HAP-1 (cell line): ENCODE measurements around the gene IL10RB.
"Not testable (repeated sequence)": the region's sequence is repeated elsewhere in the genome, so short reads cannot be mapped to it uniquely, and the experiment has no call there.

Experiments
- DNase-seq, 2 experiments: peaks; one replicate each; pipeline ENCODE4 v3.0.0-alpha.2; 2016 to 2020; ENCODE audit warnings: low spot score in 2 of 2
- H3K27me3 ChIP-seq: fragments of 250-450 bp; sonication (Bioruptor Pico); 2 replicates; pipeline ENCODE4 v1.5.1; 2020; ENCODE audit warnings: low read depth, mild to moderate bottlenecking, moderate library complexity
- H3K36me3 ChIP-seq: fragments of 250-450 bp; sonication (Bioruptor Pico); replicated peaks from 2 replicates; pipeline ENCODE4 v1.5.1; 2020; ENCODE audit warnings: mild to moderate bottlenecking
- H3K4me1 ChIP-seq: fragments of 250-450 bp; sonication (Bioruptor Pico); 2 replicates; pipeline ENCODE4 v1.5.1; 2020; ENCODE audit warnings: mild to moderate bottlenecking
- H3K4me3 ChIP-seq: fragments of 250-450 bp; sonication (Bioruptor Pico); 2 replicates; pipeline ENCODE4 v1.5.1; 2020; ENCODE audit warnings: mild to moderate bottlenecking, moderate library complexity
- H3K9me3 ChIP-seq: fragments of 250-450 bp; sonication (Bioruptor Pico); 2 replicates; pipeline ENCODE4 v1.5.1; 2020; ENCODE audit warnings: mild to moderate bottlenecking, moderate library complexity
- in situ Hi-C: fragments of 300-500 bp; cut with MboI; formaldehyde crosslinking; loops from 3 replicates; pipeline ENCODE4 v1.14.3; 2020; ENCODE audit warnings: low sequenced_read_pairs, inconsistent platforms, mixed read lengths

The IL10RB gene

GRCh38 chr21:33245289-33245918 is 20.8 kb upstream of the IL10RB start:
- Histone ChIP-seq H3K4me1 (no peaks in the 10 kb centered on the region), H3K27me3 (no peaks in the 10 kb centered on the region), H3K4me3 (no peak overlapping the region), H3K36me3 (peaks cover 43% of the 10 kb centered on the region), H3K9me3 (no peaks in the 10 kb centered on the region)
- DNase-seq, result no peak
- in situ Hi-C loops, result no loop called here

DNA sequence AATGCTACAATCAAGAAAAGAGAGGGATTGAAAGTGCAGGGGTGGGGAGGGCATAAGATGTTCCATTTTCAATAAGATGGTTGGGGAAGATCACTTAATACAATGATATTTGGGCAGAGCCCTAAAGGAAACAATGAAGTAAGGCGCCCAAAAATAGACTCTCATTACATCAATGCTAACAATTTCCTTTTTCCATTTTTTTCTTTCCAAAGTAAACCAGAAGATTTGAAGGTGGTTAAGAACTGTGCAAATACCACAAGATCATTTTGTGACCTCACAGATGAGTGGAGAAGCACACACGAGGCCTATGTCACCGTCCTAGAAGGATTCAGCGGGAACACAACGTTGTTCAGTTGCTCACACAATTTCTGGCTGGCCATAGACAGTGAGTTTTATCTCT is 19.7 kb upstream of the IL10RB start:
- no peaks in the 10 kb centered on the region for H3K9me3 ChIP-seq
- H3K4me3 ChIP-seq, result no peak overlapping the region
- in situ Hi-C loops, result no loop called here
- peaks cover 43% of the 10 kb centered on the region for H3K36me3 ChIP-seq
- no peaks in the 10 kb centered on the region for H3K4me1 ChIP-seq
- no peaks in the 10 kb centered on the region for H3K27me3 ChIP-seq
- no peak for DNase-seq

DNA sequence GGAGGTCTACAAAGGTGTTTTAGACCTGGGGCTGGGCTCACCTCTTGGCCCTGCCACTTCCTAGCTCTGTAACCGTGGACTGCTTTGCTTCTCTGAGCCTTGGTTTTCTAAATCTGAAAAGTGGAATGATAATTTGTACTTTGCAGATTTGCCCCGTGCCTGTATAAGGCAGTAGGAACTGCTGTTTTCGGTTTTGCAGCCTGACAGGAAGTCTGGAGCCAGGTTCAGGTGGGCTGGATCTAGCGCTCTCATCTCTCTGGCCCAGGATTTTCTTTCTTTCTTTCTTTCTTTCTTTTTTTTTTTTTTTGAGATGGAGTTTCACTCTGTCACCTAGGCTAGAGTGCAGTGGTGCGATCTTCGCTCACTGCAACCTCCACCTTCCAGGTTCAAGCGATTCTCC is 19.2 kb upstream of the IL10RB start:
- peaks cover 43% of the 10 kb centered on the region for H3K36me3 ChIP-seq
- no peak for DNase-seq
- in situ Hi-C loops, result no loop called here
- no peak overlapping the region for H3K4me3 ChIP-seq
- H3K9me3 ChIP-seq, result no peaks in the 10 kb centered on the region
- H3K27me3 ChIP-seq, result no peaks in the 10 kb centered on the region
- H3K4me1 ChIP-seq, result no peaks in the 10 kb centered on the region

DNA sequence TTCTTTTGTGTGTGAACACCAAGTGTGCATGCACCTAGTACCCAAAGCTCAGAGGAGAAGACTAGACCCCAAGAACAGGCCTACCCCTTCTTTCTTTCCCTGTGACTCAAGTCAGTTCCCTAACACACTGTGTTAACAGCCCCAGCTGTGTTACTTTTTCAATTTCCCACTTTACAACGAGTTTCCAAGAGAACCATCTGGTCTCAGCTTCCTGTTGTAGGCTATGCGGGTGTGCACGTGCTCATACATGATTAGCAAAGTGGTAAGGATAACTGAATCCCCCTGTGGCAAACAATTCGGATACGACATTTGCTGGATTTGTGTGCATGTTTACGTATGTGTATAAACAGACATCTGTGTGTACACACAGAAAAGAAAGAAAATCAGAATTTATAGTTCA is 18.6 kb upstream of the IL10RB start:
- H3K27me3 ChIP-seq, result no peaks in the 10 kb centered on the region
- in situ Hi-C loops, result no loop called here
- no peaks in the 10 kb centered on the region for H3K4me1 ChIP-seq
- no peaks in the 10 kb centered on the region for H3K9me3 ChIP-seq
- no peak for DNase-seq
- no peak overlapping the region for H3K4me3 ChIP-seq
- peaks cover 42% of the 10 kb centered on the region for H3K36me3 ChIP-seq

- H3K27me3 ChIP-seq, result no peaks in the 10 kb centered on the region
- H3K4me3 ChIP-seq, result no peak overlapping the region
- H3K4me1 ChIP-seq, result no peaks in the 10 kb centered on the region
- DNase-seq, result no peak
- peaks cover 44% of the 10 kb centered on the region for H3K36me3 ChIP-seq
- in situ Hi-C loops, result no loop called here
- H3K9me3 ChIP-seq, result no peaks in the 10 kb centered on the region
Observed at GRCh38 chr21:33249331-33250002, 16.7 kb upstream of the IL10RB start.

- peaks cover 33% of the 10 kb centered on the region for H3K36me3 ChIP-seq
- no peaks in the 10 kb centered on the region for H3K4me1 ChIP-seq
- no peaks in the 10 kb centered on the region for H3K27me3 ChIP-seq
- in situ Hi-C loops, result no loop called here
- no peak for DNase-seq
- H3K4me3 ChIP-seq, result no peak overlapping the region
- H3K9me3 ChIP-seq, result no peaks in the 10 kb centered on the region
Observed at GRCh38 chr21:33251119-33251518, 15.0 kb upstream of the IL10RB start.

DNA sequence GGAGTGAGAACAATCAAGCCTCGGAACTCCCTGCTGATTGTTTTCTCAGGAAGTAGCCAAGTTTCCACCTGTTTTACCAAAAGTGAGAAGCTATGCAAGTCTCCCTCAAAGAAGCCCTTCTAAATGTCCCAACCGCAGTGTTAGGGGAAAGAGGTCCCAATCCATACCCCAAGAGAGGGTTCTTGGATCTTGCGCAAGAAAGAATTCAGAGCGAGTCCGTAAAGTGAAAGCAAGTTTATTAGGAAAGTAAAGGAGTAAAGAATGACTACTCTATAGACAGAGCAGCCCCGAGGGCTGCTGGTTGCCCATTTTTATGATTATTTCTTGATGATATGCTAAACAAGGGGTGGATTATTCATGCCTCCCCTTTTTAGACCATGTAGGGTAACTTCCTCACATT is 12.8 kb upstream of the IL10RB start:
- H3K4me3 ChIP-seq, DNase-seq, H3K9me3 ChIP-seq, in situ Hi-C loops, H3K27me3 ChIP-seq, H3K4me1 ChIP-seq: not testable (repeated sequence)
- H3K36me3 ChIP-seq, result peaks cover 24% of the 10 kb centered on the region

GRCh38 chr21:33254766-33255165 is 11.4 kb upstream of the IL10RB start:
- Histone ChIP-seq H3K27me3 (no peaks in the 10 kb centered on the region), H3K4me3 (no peak overlapping the region), H3K9me3 (no peaks in the 10 kb centered on the region), H3K36me3 (peaks cover 15% of the 10 kb centered on the region), H3K4me1 (no peaks in the 10 kb centered on the region)
- in situ Hi-C loops, result no loop called here
- DNase-seq, result no peak

GRCh38 chr21:33255404-33255803 is 10.8 kb upstream of the IL10RB start:
- Histone ChIP-seq H3K4me1 (no peaks in the 10 kb centered on the region), H3K9me3 (no peaks in the 10 kb centered on the region), H3K4me3 (no peak overlapping the region), H3K27me3 (no peaks in the 10 kb centered on the region), H3K36me3 (peaks cover 15% of the 10 kb centered on the region)
- DNase-seq, result no peak
- in situ Hi-C loops, result no loop called here

DNA sequence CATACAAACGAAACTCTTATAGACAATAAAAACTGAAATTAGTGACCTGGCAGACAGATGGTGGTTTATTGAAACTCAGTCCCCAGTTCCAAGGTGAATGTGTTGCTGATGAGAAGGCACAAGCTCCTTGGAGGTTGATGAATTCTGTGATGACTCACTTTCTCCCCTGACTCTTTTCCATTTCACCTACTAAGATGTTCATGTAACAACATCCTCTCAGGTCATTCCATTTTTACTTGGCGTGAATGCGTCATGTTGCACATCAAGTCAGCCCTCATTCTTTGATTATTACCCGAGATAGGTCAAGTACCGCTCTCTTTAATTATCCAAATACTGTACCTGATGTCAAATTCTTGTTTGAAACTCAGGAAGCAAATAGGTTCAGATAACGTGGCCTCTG is 10.1 kb upstream of the IL10RB start:
- Histone ChIP-seq H3K27me3 (no peaks in the 10 kb centered on the region), H3K36me3 (peaks cover 15% of the 10 kb centered on the region), H3K4me1 (no peaks in the 10 kb centered on the region), H3K9me3 (no peaks in the 10 kb centered on the region), H3K4me3 (no peak overlapping the region)
- DNase-seq, result no peak
- in situ Hi-C loops, result no loop called here

DNA sequence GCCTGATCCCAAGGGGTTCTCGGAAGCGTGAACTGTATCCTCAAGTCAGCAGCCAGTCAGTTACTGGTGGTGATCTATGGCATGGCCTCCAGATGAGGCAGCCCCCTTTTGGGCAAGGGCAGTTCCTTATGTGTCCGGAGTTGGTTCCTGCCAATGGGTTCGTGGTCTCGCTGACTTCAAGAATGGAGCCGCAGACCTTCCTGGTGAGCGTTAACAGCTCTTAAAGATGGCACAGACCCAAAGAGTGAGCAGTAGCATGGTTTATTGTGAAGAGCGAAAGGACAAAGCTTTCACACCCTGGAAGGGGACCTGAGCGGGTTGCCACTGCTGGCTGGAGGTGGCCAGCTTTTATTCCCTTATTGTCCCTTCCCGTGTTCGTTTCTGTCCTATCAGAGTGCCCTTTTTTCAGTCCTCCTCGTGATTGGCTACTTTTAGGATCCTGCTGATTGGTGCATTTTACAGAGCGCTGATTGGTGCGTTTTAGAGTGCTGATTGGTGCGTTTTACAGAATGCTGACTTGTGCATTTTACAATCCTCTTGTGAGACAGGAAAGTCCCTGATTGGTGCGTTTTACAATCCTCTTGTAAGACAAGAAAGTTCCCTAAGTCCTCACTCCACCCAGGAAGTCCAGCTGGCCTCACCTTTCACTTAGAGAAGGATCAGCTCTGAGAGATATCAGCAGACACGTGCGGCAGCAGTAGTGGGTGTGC is 8.9 kb upstream of the IL10RB start:
- Histone ChIP-seq H3K27me3 (no peaks in the 10 kb centered on the region), H3K36me3 (peaks cover 15% of the 10 kb centered on the region), H3K9me3 (no peaks in the 10 kb centered on the region), H3K4me1 (no peaks in the 10 kb centered on the region), H3K4me3 (no peak overlapping the region)
- in situ Hi-C loops, result no loop called here
- no peak for DNase-seq

- no peak for DNase-seq
- no peaks in the 10 kb centered on the region for H3K9me3 ChIP-seq
- in situ Hi-C loops, result no loop called here
- no peaks in the 10 kb centered on the region for H3K4me1 ChIP-seq
- H3K27me3 ChIP-seq, result no peaks in the 10 kb centered on the region
- no peak overlapping the region for H3K4me3 ChIP-seq
- peaks cover 8% of the 10 kb centered on the region for H3K36me3 ChIP-seq
Observed at GRCh38 chr21:33258475-33258874, 7.7 kb upstream of the IL10RB start.

DNA sequence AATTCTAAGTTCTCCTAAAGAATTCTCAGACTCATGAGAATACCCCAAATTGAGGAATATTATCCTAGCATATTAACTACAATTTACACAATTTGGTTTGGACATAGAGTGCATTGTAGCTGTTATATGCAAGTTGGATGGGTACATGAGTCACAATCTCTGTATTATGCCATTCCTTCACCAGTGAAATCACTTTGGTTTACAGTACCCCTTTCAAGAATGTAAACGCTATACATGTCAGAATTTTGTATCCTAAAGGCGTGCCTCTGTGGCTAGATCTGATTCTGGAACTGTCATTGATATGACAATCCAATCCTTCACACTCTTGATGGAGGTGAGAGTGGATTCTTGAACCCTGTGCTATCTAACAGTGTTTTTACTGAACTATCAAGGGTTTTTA is 6.7 kb upstream of the IL10RB start:
- Histone ChIP-seq H3K4me3 (no peak overlapping the region), H3K27me3 (no peaks in the 10 kb centered on the region), H3K9me3 (no peaks in the 10 kb centered on the region), H3K36me3 (peaks cover 8% of the 10 kb centered on the region), H3K4me1 (no peaks in the 10 kb centered on the region)
- DNase-seq, result no peak
- in situ Hi-C loops, result no loop called here

DNA sequence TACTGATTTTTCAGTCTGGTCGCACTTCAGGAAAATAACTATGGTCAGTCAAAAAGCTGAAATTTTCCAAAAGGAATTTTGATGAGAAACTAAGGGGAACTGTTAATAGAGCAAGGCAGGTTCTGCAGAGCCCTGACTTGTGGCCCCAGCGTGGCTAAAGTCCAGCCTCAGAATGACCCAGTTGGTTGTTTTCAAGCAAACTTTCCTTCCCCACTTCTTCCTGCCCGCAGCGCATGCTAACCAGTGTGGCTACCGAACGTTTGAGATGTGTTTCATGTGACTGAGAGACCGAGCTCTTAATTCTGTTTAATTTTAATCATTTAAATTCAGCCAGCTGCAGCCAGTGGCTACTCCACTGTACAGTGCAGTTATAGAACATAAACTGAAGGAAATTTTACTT is 6.2 kb upstream of the IL10RB start:
- Histone ChIP-seq H3K36me3 (peaks cover 8% of the 10 kb centered on the region; the same call in 1 of the 2 replicates), H3K4me1 (no peaks in the 10 kb centered on the region), H3K9me3 (no peaks in the 10 kb centered on the region), H3K27me3 (no peaks in the 10 kb centered on the region), H3K4me3 (no peak overlapping the region)
- in situ Hi-C loops, result no loop called here
- DNase-seq, result no peak
